Endothelial cell of umbilical vein (primary cell): ENCODE data around the gene APOD. TPM values are rescaled to one million over a fixed set of nuclear protein-coding genes. Genes with fewer than 3 reads are reported as not detected.

Experiments
- BruUV-seq: library from RNA; stranded (reverse); fragments of 400-500 nt; replicated peaks from 2 replicates; lab custom pipeline; 2021; lab: Mats Ljungman, UMichigan
- CTCF ChIA-PET: fragments of 300-600, 350-600 bp; sonication (Branson Sonifier 250); formaldehyde crosslinking; loops from one replicate; lab custom pipeline; 2021; ENCODE audit warnings: antibody characterized with exemption, inconsistent platforms; lab: Charles Lee
- POLR2A ChIA-PET: fragments of 300-600, 350-600 bp; sonication (Branson Sonifier 250); formaldehyde crosslinking; loops from one replicate; lab custom pipeline; 2021; ENCODE audit warnings: antibody characterized with exemption, inconsistent platforms; lab: Charles Lee
- DNase-seq: peaks from one replicate; pipeline ENCODE4 v3.0.0-alpha.2; 2011; ENCODE audit warnings: low read depth, low spot score
- FAIRE-seq: peaks from 2 replicates; lab custom pipeline; 2011; peaks lifted over from hg19 to GRCh38; lab: Jason Lieb, UNC
- H2AFZ ChIP-seq: 2 replicates; pipeline ENCODE4 v1.6.0; 2012; ENCODE audit warnings: low read depth, low read length, control low read depth, inconsistent platforms
- H3K27ac ChIP-seq: 2 replicates; pipeline ENCODE4 v1.5.1; 2011; ENCODE audit warnings: low read depth, mild to moderate bottlenecking, control low read depth, low read length, moderate library complexity; ENCODE audit not compliant: insufficient read depth
- H3K27me3 ChIP-seq, 2 experiments: 2 replicates each; pipeline versions ENCODE4 v1.6.0 to v1.6.1; 2011; ENCODE audit warnings: low read length in 2 of 2, mixed read lengths in 1 of 2; ENCODE audit not compliant: control insufficient read depth in 2 of 2, insufficient read depth in 2 of 2
- H3K36me3 ChIP-seq, 2 experiments: 2 replicates in 1 of 2; 3 replicates in 1 of 2; pipeline ENCODE4 v1.5.1; 2011; ENCODE audit warnings: low read length in 2 of 2, mild to moderate bottlenecking in 1 of 2, moderate library complexity in 1 of 2; ENCODE audit not compliant: control insufficient read depth in 2 of 2, insufficient read depth in 2 of 2; ENCODE audit errors: extremely low read depth in 1 of 2
- H3K4me1 ChIP-seq: 3 replicates; pipeline ENCODE4 v1.5.1; 2011; ENCODE audit warnings: mild to moderate bottlenecking, low read length; ENCODE audit not compliant: control insufficient read depth, insufficient read depth; ENCODE audit errors: extremely low read depth
- H3K4me2 ChIP-seq: 2 replicates; pipeline ENCODE4 v1.6.1; 2011; ENCODE audit warnings: low read length, control low read depth, mixed read lengths; ENCODE audit not compliant: insufficient read depth
- H3K4me3 ChIP-seq, 3 experiments: fragments of 200-600 bp in 1 of 3; sonication (generic), shearing (Covaris generic) in 1 of 3; replicated peaks in 1 of 3; 2 replicates each; pipeline ENCODE4 v1.5.1; 2011 to 2016; ENCODE audit warnings: control low read depth in 3 of 3, low read length in 3 of 3, mild to moderate bottlenecking in 2 of 3, inconsistent platforms in 1 of 3, low read depth in 1 of 3, moderate library complexity in 1 of 3; ENCODE audit not compliant: insufficient read depth in 1 of 3
- H3K79me2 ChIP-seq: 2 replicates; pipeline ENCODE4 v1.6.0; 2012; ENCODE audit warnings: low read length, inconsistent platforms; ENCODE audit not compliant: control insufficient read depth, insufficient read depth
- H3K9ac ChIP-seq: replicated peaks from 2 replicates; pipeline ENCODE3; 2011; ENCODE audit warnings: low read length, control low read depth; ENCODE audit not compliant: insufficient read depth; ENCODE audit errors: extremely low read depth
- H3K9me1 ChIP-seq: replicated peaks from 3 replicates; pipeline ENCODE4 v1.6.0; 2011; ENCODE audit warnings: mild to moderate bottlenecking, low read length; ENCODE audit not compliant: control insufficient read depth, insufficient read depth; ENCODE audit errors: extremely low read depth
- H3K9me3 ChIP-seq: replicated peaks from 2 replicates; pipeline ENCODE4 v1.5.1; 2012; ENCODE audit warnings: low read length, inconsistent platforms; ENCODE audit not compliant: control insufficient read depth, insufficient read depth
- H4K20me1 ChIP-seq: replicated peaks from 2 replicates; pipeline ENCODE3; 2011; ENCODE audit warnings: mild to moderate bottlenecking, low read length; ENCODE audit not compliant: control insufficient read depth, insufficient read depth; ENCODE audit errors: extremely low read depth
- EZH2 ChIP-seq: IDR thresholded peaks from 2 replicates; pipeline ENCODE4 v1.6.1; 2012; ENCODE audit warnings: borderline replicate concordance, low read depth, mild to moderate bottlenecking, moderate library complexity, low read length, inconsistent platforms; ENCODE audit not compliant: severe bottlenecking
- FOS ChIP-seq: IDR thresholded peaks from 2 replicates; pipeline ENCODE4 v1.6.1; 2011; ENCODE audit warnings: mild to moderate bottlenecking, low read length, moderate library complexity, borderline replicate concordance; ENCODE audit not compliant: insufficient read depth
- GATA2 ChIP-seq: IDR thresholded peaks from 2 replicates; pipeline ENCODE4 v1.7.0; 2011; ENCODE audit warnings: low read depth, mild to moderate bottlenecking, moderate library complexity, mixed read lengths, low read length; ENCODE audit not compliant: insufficient read length, insufficient read depth
- JUN ChIP-seq: IDR thresholded peaks from 2 replicates; pipeline ENCODE4 v1.6.1; 2011; ENCODE audit warnings: borderline replicate concordance, low read depth; ENCODE audit not compliant: insufficient read length, insufficient read depth
- MYC ChIP-seq: IDR thresholded peaks from one replicate; pipeline ENCODE4 v1.6.1; 2011; ENCODE audit warnings: mild to moderate bottlenecking, low read depth, low read length
- POLR2A ChIP-seq: IDR thresholded peaks from 2 replicates; pipeline ENCODE4 v1.6.1; 2012; ENCODE audit warnings: low read depth, mild to moderate bottlenecking, control low read depth, low read length
- POLR2AphosphoS5 ChIP-seq: IDR thresholded peaks from 2 replicates; pipeline ENCODE4 v1.6.1; 2012; ENCODE audit warnings: low read depth, mild to moderate bottlenecking, control low read depth, low read length, moderate library complexity; ENCODE audit not compliant: insufficient read depth
- dilution Hi-C: fragments of 300-500 bp; cut with MboI; formaldehyde crosslinking; loops from one replicate; pipeline ENCODE4 v1.15.0; 2019; ENCODE audit warnings: low sequenced_read_pairs; ENCODE audit not compliant: extremely low pct_ligation_motif_present
- intact Hi-C: fragments of 100-400 bp; cut with micrococcal nuclease; formaldehyde crosslinking; loops from one replicate; pipeline ENCODE4 v1.10.0; 2022
- polyA plus RNA-seq, 4 experiments: library from polyadenylated mRNA; depleted of rRNA in 3 of 4; stranded (reverse) in 3 of 4; unstranded in 1 of 4; fragments of >200 nt; gene quantifications; 2 replicates each; pipeline versions ENCODE4 v1.2.1 to v1.2.3, GENCODE V29; 2011 to 2012; ENCODE audit warnings: missing spikeins in 1 of 4
- total RNA-seq: library from RNA; stranded (reverse); gene quantifications from 2 replicates; pipeline ENCODE4 v1.2.3, GENCODE V29; 2021
- TF ChIP-seq, protein P1 (sequence below): IDR thresholded peaks from 2 replicates; pipeline ENCODE4 v1.6.1; 2011; ENCODE audit not compliant: insufficient read depth, insufficient read length
- TF ChIP-seq, protein P2 (sequence below), 2 donors: IDR thresholded peaks; 1 replicate in 1 of 2; 2 replicates in 1 of 2; pipeline ENCODE4 v1.5.1; 2011; ENCODE audit warnings: low read length in 2 of 2, mild to moderate bottlenecking in 2 of 2, moderate library complexity in 2 of 2, control low read depth in 1 of 2, inconsistent platforms in 1 of 2, low read depth in 1 of 2; ENCODE audit not compliant: insufficient read depth in 1 of 2; ENCODE audit errors: extremely low read depth in 1 of 2

The APOD gene
- total and polyA plus RNA-seq, 2 donors (not counting 3 experiments of a cell fraction or from before 2014, with no cell fraction given) = 2.2 to 2.9 TPM

DNA sequence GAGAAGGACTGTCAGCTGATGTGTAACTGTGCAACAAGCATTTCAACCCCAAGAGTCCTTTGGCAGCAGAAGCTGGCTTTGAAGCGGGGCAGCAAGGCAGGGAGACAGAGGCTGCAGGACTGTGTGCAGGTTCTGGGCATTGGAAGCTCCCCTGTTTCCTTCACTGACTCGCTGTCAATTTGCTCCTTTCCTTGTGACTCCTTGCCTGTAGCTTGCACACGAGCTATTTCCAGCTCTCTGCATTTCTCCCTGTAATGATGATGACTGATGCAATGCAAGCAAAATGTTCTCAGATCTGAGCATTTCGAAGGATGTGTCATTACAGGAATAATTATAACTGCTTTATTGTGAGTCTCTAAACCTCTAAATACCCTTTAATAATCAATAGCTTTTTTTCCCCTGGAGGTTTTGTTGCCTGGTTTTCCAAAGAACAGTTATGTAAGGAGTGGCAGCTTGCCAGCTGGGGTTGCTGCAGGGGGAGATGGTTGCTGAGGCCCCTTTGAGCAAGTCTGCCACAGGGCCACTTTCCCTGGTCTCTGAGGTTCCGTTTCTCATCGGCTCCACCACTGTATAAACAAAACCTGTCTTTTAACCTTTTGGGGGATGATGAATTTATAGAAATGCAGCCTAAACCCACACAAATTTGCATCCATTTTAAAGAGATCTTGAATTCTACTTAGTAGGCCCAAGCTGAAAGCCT, 2.8 kb downstream of the APOD start:
- Histone ChIP-seq H3K4me3 (no peak overlapping the region), H3K27me3 (no peaks in the 10 kb centered on the region), H3K4me2 (no peak overlapping the region), H2AFZ (no peak overlapping the region), H3K27ac (no peak overlapping the region), H3K9ac (no peak overlapping the region), H3K4me1 (peaks cover 12% of the 10 kb centered on the region), H3K9me3 (no peaks in the 10 kb centered on the region), H3K36me3 (no peaks in the 10 kb centered on the region), H3K9me1 (no peaks in the 10 kb centered on the region), H3K79me2 (no peaks in the 10 kb centered on the region), H4K20me1 (no peaks in the 10 kb centered on the region)
- FAIRE-seq (no peak), DNase-seq (no peak)
- BruUV-seq = no TSS peak
- dilution Hi-C loops = no loop called here
- intact Hi-C loops = no loop called here
- ChIA-PET POLR2A (no interaction called here), CTCF (interaction anchor here (0.5 to 0.9 kb wide), 2 partner anchors 310 to 942 kb away, joined by 3 read pairs; partner anchors contain the start of gene XXYLT1)
- no peak for TF ChIP-seq GATA2
- no peak for TF ChIP-seq MYC
- TF ChIP-seq, protein P1, sequence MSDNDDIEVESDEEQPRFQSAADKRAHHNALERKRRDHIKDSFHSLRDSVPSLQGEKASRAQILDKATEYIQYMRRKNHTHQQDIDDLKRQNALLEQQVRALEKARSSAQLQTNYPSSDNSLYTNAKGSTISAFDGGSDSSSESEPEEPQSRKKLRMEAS = no peak
- no peak for TF ChIP-seq POLR2A
- TF ChIP-seq FOS = no peak
- no peak for TF ChIP-seq POLR2AphosphoS5
- TF ChIP-seq EZH2 = no peak
- no peak for TF ChIP-seq JUN
- TF ChIP-seq, protein P2, sequence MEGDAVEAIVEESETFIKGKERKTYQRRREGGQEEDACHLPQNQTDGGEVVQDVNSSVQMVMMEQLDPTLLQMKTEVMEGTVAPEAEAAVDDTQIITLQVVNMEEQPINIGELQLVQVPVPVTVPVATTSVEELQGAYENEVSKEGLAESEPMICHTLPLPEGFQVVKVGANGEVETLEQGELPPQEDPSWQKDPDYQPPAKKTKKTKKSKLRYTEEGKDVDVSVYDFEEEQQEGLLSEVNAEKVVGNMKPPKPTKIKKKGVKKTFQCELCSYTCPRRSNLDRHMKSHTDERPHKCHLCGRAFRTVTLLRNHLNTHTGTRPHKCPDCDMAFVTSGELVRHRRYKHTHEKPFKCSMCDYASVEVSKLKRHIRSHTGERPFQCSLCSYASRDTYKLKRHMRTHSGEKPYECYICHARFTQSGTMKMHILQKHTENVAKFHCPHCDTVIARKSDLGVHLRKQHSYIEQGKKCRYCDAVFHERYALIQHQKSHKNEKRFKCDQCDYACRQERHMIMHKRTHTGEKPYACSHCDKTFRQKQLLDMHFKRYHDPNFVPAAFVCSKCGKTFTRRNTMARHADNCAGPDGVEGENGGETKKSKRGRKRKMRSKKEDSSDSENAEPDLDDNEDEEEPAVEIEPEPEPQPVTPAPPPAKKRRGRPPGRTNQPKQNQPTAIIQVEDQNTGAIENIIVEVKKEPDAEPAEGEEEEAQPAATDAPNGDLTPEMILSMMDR (IDR thresholded peaks at IDR 0.05; ENCODE audit: extremely low read depth in 1 of 2, insufficient read depth in 1 of 2, low read depth in 1 of 2, low read length in 2 of 2) = no peak
